HEK293T (cell line): Measurements from ENCODE around the gene SLMAP.

Experiments used
- FOXA1 ChIP-seq: fragments of 450-650 bp; IDR thresholded peaks from 2 replicates; pipeline ENCODE4 v1.6.1; 2016; ENCODE audit warnings: mild to moderate bottlenecking
- FOXK2 ChIP-seq: fragments of 450-650 bp; IDR thresholded peaks from 2 replicates; pipeline ENCODE4 v1.6.1; 2016; ENCODE audit warnings: mild to moderate bottlenecking
- LEF1 ChIP-seq: fragments of 450-650 bp; IDR thresholded peaks from 2 replicates; pipeline ENCODE4 v1.6.1; 2017; ENCODE audit warnings: mild to moderate bottlenecking, borderline replicate concordance
- SP1 ChIP-seq: fragments of 450-650 bp; IDR thresholded peaks from 2 replicates; pipeline ENCODE4 v1.6.1; 2017
- SUZ12 ChIP-seq: fragments of 450-650 bp; IDR thresholded peaks from 2 replicates; pipeline ENCODE4 v1.6.1; 2016; ENCODE audit warnings: mild to moderate bottlenecking
- TF ChIP-seq, protein P1 (sequence below): fragments of 450-650 bp; IDR thresholded peaks from 2 replicates; pipeline ENCODE4 v1.6.1; 2016

DNA sequence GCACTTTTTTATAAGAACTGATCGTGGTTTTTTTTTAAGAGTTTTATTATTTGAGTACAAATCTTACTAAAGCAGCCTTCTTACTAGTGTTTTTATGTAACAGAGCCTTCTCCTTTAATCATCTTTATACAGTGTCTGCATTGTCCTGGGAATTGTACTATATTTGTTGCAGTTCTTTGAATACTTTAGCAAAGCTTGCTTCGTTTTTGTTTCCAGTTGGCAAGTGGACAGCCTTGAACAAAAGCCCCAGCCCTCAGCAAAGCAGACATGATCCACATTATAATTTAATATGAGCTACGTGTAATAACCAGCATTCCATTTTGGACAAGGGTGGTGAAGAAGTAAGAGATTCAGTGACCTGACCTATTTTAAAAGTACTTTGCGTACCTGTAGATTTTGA, 139.9 kb downstream of the SLMAP start:
- TF ChIP-seq SP1 (no peak), FOXK2 (no peak), SUZ12 (no peak), LEF1 (no peak), FOXA1 (no peak)
- TF ChIP-seq, protein P1, sequence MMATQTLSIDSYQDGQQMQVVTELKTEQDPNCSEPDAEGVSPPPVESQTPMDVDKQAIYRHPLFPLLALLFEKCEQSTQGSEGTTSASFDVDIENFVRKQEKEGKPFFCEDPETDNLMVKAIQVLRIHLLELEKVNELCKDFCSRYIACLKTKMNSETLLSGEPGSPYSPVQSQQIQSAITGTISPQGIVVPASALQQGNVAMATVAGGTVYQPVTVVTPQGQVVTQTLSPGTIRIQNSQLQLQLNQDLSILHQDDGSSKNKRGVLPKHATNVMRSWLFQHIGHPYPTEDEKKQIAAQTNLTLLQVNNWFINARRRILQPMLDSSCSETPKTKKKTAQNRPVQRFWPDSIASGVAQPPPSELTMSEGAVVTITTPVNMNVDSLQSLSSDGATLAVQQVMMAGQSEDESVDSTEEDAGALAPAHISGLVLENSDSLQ, result no peak
